ENCODE results near the gene TM4SF1.

DNA sequence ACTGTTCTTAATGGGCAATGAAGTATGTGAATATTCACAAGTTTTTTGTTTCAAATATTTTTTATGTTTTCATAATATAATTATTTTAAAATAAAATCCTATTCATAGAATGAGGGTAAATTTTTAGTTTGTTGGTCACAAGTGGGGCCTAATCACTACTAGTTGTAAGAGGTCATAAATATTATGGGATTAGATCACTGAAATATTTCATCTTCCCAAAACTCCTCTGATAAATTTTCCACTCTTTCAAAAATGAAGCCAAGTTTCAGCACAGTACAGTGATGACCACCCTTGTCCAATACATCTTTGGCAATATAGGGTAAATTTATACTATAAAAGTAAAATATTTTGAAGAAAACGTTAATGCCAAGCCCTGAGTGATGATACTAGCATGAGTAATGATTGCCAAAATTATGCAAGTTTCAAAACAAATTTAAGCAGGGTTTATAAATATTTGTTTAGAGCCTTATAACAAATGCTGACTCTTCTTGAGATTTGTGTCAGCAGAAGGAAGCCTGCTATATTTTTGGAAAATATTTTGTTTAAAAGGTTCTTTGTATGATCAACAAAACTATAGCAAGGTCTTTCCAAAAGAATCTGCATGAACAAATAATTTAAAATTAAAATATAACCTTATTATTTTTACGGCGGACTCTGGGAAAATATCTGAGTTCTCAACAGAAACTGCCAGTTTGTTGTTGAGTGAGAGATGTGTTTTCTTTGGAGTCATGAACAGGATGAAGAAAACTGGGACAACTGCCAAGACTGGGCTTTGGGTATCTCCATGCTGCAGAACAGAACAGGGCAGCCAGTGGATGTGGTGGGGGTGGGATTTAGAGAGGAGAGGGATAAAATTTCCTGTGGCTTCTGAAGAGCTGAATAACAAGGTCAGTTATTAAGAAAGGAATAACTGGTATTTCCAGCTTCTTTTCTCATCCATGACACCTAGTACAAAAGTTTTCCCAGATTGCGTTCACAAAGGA, 17.9 kb upstream of the TM4SF1 start:
- peak; percentile 53 for TF ChIP-seq POLR2AphosphoS5 (IDR thresholded peaks at IDR 0.05; ENCODE audit: insufficient read depth, low read depth, low read length)
- TF ChIP-seq, protein P1, sequence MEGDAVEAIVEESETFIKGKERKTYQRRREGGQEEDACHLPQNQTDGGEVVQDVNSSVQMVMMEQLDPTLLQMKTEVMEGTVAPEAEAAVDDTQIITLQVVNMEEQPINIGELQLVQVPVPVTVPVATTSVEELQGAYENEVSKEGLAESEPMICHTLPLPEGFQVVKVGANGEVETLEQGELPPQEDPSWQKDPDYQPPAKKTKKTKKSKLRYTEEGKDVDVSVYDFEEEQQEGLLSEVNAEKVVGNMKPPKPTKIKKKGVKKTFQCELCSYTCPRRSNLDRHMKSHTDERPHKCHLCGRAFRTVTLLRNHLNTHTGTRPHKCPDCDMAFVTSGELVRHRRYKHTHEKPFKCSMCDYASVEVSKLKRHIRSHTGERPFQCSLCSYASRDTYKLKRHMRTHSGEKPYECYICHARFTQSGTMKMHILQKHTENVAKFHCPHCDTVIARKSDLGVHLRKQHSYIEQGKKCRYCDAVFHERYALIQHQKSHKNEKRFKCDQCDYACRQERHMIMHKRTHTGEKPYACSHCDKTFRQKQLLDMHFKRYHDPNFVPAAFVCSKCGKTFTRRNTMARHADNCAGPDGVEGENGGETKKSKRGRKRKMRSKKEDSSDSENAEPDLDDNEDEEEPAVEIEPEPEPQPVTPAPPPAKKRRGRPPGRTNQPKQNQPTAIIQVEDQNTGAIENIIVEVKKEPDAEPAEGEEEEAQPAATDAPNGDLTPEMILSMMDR (IDR thresholded peaks at IDR 0.05; ENCODE audit: extremely low read depth in 1 of 2, insufficient read depth in 1 of 2, low read depth in 1 of 2, low read length in 2 of 2): no peak
- no peak for TF ChIP-seq EZH2 (IDR thresholded peaks at IDR 0.05; ENCODE audit: borderline replicate concordance, low read depth, low read length, severe bottlenecking)
- no peak for TF ChIP-seq POLR2A (IDR thresholded peaks at IDR 0.05; ENCODE audit: low read depth, low read length)
- peak; percentile 54 for TF ChIP-seq GATA2 (IDR thresholded peaks at IDR 0.05; ENCODE audit: insufficient read depth, insufficient read length, low read depth, low read length)
- no peak for TF ChIP-seq MYC (IDR thresholded peaks at IDR 0.05; ENCODE audit: low read depth, low read length)
- TF ChIP-seq, protein P2, sequence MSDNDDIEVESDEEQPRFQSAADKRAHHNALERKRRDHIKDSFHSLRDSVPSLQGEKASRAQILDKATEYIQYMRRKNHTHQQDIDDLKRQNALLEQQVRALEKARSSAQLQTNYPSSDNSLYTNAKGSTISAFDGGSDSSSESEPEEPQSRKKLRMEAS (IDR thresholded peaks at IDR 0.05; ENCODE audit: insufficient read depth, insufficient read length): no peak
- TF ChIP-seq JUN (IDR thresholded peaks at IDR 0.05; ENCODE audit: borderline replicate concordance, insufficient read depth, insufficient read length, low read depth): no peak

Measured in endothelial cell of umbilical vein (primary cell).